SJCRH30 (cell line): ENCODE measurements around the gene BTBD2. TPM values are rescaled to one million over a fixed set of nuclear protein-coding genes. Genes with fewer than 3 reads are reported as not detected.

Source experiments
- DNase-seq, 2 experiments: peaks; one replicate each; pipeline ENCODE4 v3.0.0-alpha.2; 2015 to 2020
- H3K27ac ChIP-seq: fragments of 250-450 bp; sonication (Bioruptor Pico); 2 replicates; pipeline ENCODE4 v1.5.1; 2020; ENCODE audit warnings: mild to moderate bottlenecking, moderate library complexity
- H3K27me3 ChIP-seq: fragments of 250-450 bp; sonication (Bioruptor Pico); 2 replicates; pipeline ENCODE4 v1.5.1; 2020; ENCODE audit warnings: mild to moderate bottlenecking, moderate library complexity
- H3K36me3 ChIP-seq: fragments of 250-450 bp; sonication (Bioruptor Pico); 2 replicates; pipeline ENCODE4 v1.5.1; 2020; ENCODE audit warnings: mild to moderate bottlenecking, moderate library complexity
- H3K4me1 ChIP-seq: fragments of 250-450 bp; sonication (Bioruptor Pico); 2 replicates; pipeline ENCODE4 v1.5.1; 2020; ENCODE audit warnings: mild to moderate bottlenecking, moderate library complexity
- H3K4me3 ChIP-seq: fragments of 250-450 bp; sonication (Bioruptor Pico); 2 replicates; pipeline ENCODE4 v1.5.1; 2020; ENCODE audit warnings: mild to moderate bottlenecking, moderate library complexity
- H3K9me3 ChIP-seq: fragments of 250-450 bp; sonication (Bioruptor Pico); replicated peaks from 2 replicates; pipeline ENCODE4 v1.5.1; 2020; ENCODE audit warnings: mild to moderate bottlenecking, moderate library complexity
- total RNA-seq: library from RNA; depleted of rRNA; stranded (reverse); fragments of >200 nt; shearing (Covaris generic); gene quantifications from 2 replicates; pipeline ENCODE4 v1.2.3, GENCODE V29; 2014

BTBD2 gene
- total RNA-seq, 1 experiment from 2014 or later: 16.2 TPM

GRCh38 chr19:2046046-2046907 lies 30.8 kb upstream of the BTBD2 start:
- no peak overlapping the region for H3K4me3 ChIP-seq
- H3K4me1 ChIP-seq: peaks cover 11% of the 10 kb centered on the region
- H3K36me3 ChIP-seq: peaks cover 9% of the 10 kb centered on the region; the same call in 1 of the 2 replicates
- no peaks in the 10 kb centered on the region for H3K27me3 ChIP-seq
- H3K9me3 ChIP-seq: no peaks in the 10 kb centered on the region
- H3K27ac ChIP-seq: no peak overlapping the region
- no peak for DNase-seq

- Histone ChIP-seq H3K27me3 (no peaks in the 10 kb centered on the region), H3K27ac (no peak overlapping the region), H3K4me1 (peaks cover 11% of the 10 kb centered on the region), H3K36me3 (peaks cover 9% of the 10 kb centered on the region; the same call in 1 of the 2 replicates), H3K9me3 (no peaks in the 10 kb centered on the region), H3K4me3 (no peak overlapping the region)
- no peak for DNase-seq
These were observed 30.1 kb upstream of the BTBD2 start for GRCh38 chr19:2045501-2046045.

- Histone ChIP-seq H3K4me1 (peaks cover 11% of the 10 kb centered on the region), H3K9me3 (no peaks in the 10 kb centered on the region), H3K36me3 (peaks cover 9% of the 10 kb centered on the region; the same call in 1 of the 2 replicates), H3K27me3 (no peaks in the 10 kb centered on the region), H3K27ac (no peak overlapping the region), H3K4me3 (no peak overlapping the region)
- DNase-seq: no peak
These were observed 29.4 kb upstream of the BTBD2 start for GRCh38 chr19:2044709-2045500.

DNA sequence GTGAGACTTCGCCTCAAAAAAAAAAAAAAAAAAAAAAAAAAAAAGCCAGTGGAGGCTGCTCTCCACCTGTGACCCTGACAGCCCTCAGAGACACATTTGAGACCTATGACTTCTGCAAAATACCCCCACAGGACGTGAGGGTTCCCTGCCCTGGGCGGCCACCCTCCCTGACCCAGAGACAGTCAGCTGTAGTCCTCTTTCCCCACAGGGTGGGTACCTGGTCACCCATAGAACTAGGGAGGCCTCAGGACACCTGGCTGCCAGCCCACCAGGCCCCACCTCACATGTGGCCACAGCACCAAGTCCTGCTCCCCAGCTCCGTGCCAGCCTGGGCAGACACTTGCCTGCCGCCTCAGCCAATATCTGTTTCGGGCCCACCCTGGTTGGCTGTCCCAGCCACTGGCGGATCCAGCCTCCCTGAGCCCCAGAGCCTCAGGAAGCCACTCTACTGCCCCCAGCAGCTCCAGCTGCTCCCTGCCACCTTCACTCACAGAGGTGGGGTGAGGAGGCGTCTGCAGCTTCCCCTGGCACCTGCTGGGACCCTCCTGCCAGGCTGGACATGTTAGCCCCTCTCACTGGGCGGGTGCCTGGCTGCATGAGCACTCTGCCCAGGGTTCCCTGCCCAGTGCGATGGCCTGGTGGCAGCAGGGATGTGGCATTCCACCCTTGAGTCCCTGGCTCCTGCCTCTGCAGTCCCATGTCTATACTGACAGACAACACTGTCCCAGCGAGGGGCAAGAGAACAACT lies 28.6 kb upstream of the BTBD2 start:
- H3K27ac ChIP-seq: no peak overlapping the region
- peaks cover 11% of the 10 kb centered on the region for H3K4me1 ChIP-seq
- peaks cover 9% of the 10 kb centered on the region; the same call in 1 of the 2 replicates for H3K36me3 ChIP-seq
- H3K27me3 ChIP-seq: no peaks in the 10 kb centered on the region
- H3K4me3 ChIP-seq: no peak overlapping the region
- DNase-seq: no peak
- no peaks in the 10 kb centered on the region for H3K9me3 ChIP-seq

GRCh38 chr19:2043251-2043641 lies 27.7 kb upstream of the BTBD2 start:
- H3K27ac ChIP-seq: no peak overlapping the region
- H3K4me1 ChIP-seq: peaks cover 11% of the 10 kb centered on the region
- H3K36me3 ChIP-seq: peaks cover 9% of the 10 kb centered on the region; the same call in 1 of the 2 replicates

DNA sequence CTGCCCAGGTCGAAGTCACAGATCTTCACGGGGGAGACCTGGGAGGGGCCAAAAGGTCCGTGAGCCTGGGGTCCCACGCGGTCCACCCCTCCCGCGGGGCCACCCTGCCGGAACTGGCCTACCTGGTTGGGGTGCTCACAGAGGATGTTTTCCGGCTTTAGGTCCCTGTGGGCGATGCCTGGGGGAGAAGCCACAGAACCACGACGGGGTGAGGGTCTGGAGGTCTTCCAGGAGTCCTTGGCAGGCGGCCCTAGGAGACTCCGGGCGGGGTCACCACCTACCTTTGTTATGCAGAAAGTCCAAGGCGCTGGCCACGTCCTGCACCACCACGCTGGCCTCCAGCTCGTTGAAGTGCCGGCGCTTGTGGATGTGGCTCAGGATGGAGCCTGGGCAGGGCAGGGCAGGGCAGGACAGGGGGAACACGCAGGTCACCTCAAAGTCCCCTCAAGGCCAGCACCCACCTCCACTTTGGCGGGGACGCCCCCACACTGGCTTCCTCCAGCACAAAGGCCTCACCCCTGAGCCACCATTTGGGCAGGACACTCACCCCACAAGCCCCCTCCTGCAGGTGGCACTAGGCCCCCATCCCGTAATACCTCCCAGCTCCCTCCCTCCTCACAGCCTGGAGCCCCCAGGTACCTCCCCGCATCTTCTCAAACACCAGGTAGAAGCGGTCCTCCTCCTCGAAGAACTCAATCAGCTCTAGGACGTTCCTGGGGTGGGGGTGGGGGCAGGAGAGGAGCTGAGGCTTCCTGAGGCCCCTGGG lies 27.2 kb upstream of the BTBD2 start:
- Histone ChIP-seq H3K4me3 (no peak overlapping the region), H3K9me3 (no peaks in the 10 kb centered on the region), H3K27me3 (no peaks in the 10 kb centered on the region), H3K4me1 (peaks cover 8% of the 10 kb centered on the region), H3K36me3 (peaks cover 9% of the 10 kb centered on the region; the same call in 1 of the 2 replicates), H3K27ac (no peak overlapping the region)
- DNase-seq: no peak

More at GRCh38 chr19:2043251-2043641, 27.7 kb upstream of the BTBD2 start:
- Histone ChIP-seq H3K4me3 (no peak overlapping the region), H3K9me3 (no peaks in the 10 kb centered on the region), H3K27me3 (no peaks in the 10 kb centered on the region)
- no peak for DNase-seq

DNA sequence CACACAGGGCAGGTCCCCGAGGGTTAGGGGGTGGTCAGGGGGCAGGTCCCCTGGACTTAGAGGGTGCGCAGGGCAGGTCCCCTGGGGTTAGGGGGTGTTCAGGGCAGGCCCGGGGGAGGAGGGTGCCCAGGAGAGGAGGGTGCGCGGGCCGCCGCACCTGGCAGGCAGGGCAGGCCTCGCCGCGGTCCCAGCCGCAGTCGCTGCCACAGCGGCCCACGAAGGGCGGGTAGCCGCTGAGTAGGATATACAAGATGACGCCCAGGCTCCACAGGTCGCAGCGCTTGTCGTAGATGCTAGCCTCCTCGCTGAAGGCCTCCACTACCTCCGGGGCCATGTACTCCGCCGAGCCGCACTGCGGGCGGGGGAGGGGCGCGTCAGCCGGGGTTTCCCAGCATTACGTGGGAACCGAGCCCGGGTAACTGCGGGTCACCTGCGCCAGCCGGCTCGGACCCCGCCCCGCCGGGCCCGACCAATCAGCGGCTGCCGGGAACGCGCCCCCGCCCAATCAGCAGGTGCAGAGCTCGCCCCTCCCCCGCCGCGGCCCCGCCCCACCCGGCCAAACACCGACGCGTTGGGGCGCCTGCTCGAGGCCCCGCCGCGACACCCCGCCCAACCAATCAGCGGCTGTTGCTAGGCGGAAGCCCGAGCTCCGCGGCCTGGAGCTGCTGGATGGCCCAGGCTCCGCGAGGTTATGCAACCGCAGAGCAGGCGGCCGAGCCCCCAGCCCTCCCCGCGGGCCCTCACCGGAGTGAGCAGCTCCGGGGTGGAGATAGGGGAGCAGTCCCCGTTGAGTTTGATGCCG lies 26.4 kb upstream of the BTBD2 start:
- H3K4me1 ChIP-seq: peaks cover under 1% of the 10 kb centered on the region; the same call in 1 of the 2 replicates
- H3K27me3 ChIP-seq: no peaks in the 10 kb centered on the region
- H3K27ac ChIP-seq: no peak overlapping the region
- peaks cover 9% of the 10 kb centered on the region; the same call in 1 of the 2 replicates for H3K36me3 ChIP-seq
- DNase-seq: peak; percentile 50 to 64
- no peak overlapping the region for H3K4me3 ChIP-seq
- no peaks in the 10 kb centered on the region for H3K9me3 ChIP-seq

DNA sequence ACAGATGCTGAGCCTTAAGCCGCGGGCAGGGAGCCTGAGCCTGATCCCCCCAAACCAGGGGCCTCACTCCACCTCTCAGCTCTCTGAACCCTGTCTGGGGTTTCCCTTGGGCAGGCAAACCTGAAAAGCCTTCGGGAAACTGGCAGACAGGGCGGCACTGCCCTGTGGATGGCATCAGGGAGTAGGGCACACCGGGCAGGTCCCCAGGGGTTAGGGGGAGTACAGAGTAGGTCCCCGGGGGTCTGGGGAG lies 25.8 kb upstream of the BTBD2 start:
- H3K4me1 ChIP-seq: no peaks in the 10 kb centered on the region
- DNase-seq: no peak
- H3K4me3 ChIP-seq: no peak overlapping the region
- H3K36me3 ChIP-seq: peaks cover 9% of the 10 kb centered on the region; the same call in 1 of the 2 replicates
- H3K27me3 ChIP-seq: no peaks in the 10 kb centered on the region
- no peak overlapping the region for H3K27ac ChIP-seq
- H3K9me3 ChIP-seq: no peaks in the 10 kb centered on the region

DNA sequence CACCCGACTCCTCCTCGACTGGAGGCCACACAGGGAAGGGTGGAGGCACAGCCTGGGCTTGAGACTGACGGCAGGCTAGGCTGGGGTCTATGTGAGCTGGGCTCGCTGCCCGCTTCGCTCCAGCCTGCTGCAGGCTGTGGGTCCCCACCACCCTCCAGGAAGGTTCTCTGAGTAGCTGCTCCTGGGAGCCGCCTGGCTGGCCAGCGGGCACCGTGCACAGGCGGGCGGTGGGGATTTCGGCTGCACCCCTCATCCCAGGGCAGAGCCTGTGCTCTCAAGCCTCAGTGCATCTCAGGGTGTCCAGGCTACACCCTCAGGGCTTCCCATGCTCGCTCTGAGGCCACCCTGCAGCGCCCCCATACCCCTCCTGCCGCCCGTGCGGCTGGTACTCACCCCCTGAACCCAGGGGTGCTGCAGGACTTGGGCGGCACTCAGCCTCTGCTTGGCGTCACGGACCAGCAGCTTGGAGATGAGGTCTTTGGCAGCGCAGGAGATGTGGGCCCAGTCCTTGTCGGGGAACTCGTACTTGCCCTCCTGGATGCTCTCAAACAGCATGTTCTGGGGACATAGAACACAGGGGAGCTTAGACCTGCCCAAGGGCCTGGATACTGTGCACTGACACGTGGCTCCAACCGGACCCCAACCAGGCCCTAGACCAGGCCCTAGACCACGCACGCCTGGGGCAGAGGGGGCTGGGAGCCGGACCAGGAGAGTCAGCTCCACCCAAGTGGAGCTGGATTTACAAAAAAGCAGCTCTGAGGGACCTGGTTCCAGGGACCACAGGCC lies 25.3 kb upstream of the BTBD2 start:
- no peak overlapping the region for H3K4me3 ChIP-seq
- no peaks in the 10 kb centered on the region for H3K9me3 ChIP-seq
- H3K27me3 ChIP-seq: no peaks in the 10 kb centered on the region
- DNase-seq: no peak
- no peaks in the 10 kb centered on the region for H3K4me1 ChIP-seq
- no peak overlapping the region for H3K27ac ChIP-seq
- H3K36me3 ChIP-seq: peaks cover 7% of the 10 kb centered on the region; the same call in 1 of the 2 replicates

DNA sequence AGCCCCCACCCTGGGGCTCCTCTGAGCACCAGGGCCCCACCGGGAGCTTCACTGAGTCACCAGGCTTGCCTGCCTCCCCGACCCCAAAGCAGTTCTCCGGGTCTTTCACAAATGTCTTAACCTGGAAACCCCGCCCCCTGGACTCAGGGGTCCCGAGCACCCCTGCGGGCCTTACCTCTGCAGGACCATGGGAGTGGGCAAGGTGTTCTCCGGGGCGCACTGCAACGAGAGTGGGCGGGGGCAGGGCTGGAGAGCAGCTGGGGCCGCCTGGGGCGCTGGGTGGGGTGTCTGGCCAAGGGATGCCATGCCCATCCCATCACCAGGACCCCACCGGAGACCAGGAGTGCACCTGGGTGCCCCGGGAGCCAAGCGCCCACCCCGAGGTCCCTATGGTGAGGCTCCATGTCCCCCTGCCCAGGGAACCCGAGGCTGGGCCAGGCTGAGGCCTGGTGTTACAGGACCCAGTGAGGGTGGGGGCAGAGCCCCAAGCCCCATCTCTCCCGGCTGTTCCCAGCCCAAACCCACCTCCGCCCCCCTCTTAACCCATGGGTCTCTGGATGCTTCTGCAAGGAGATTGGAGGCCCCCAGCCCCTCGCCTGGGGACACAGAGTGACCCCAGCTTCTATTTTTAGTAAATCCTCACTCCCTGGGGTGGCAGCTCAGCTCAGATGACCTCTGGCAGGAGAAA lies 24.6 kb upstream of the BTBD2 start:
- H3K4me1 ChIP-seq: no peaks in the 10 kb centered on the region
- H3K27me3 ChIP-seq: no peaks in the 10 kb centered on the region
- H3K27ac ChIP-seq: no peak overlapping the region
- peaks cover 7% of the 10 kb centered on the region; the same call in 1 of the 2 replicates for H3K36me3 ChIP-seq
- no peaks in the 10 kb centered on the region for H3K9me3 ChIP-seq
- DNase-seq: no peak
- no peak overlapping the region for H3K4me3 ChIP-seq

- Histone ChIP-seq H3K27me3 (no peaks in the 10 kb centered on the region), H3K9me3 (no peaks in the 10 kb centered on the region), H3K27ac (no peak overlapping the region), H3K4me1 (no peaks in the 10 kb centered on the region), H3K36me3 (peaks cover 7% of the 10 kb centered on the region; the same call in 1 of the 2 replicates), H3K4me3 (no peak overlapping the region)
- DNase-seq: no peak
These were observed 23.8 kb upstream of the BTBD2 start for GRCh38 chr19:2039089-2039958.
